HG03442 (cell line): ENCODE measurements around the gene CCDC142.

Experiments
- ATAC-seq: cut with Tn5 transposase; IDR thresholded peaks from one replicate; pipeline ENCODE4 v1.9.1; 2021; ENCODE audit warnings: mild to moderate bottlenecking, moderate library complexity; ENCODE audit not compliant: unreplicated experiment

Gene CCDC142

GRCh38 chr2:74515271-74515980 lies 32.6 kb upstream of the CCDC142 start:
- ATAC-seq = peak; percentile 5

- ATAC-seq = no peak
Observed at GRCh38 chr2:74514368-74515270, 31.8 kb upstream of the CCDC142 start, which contains the start of gene TLX2. Gene TLX2 (plus strand): TSS chr2:74514450. CDS start chr2:74514807, 357 bp downstream.

GRCh38 chr2:74513605-74514367 lies 31.0 kb upstream of the CCDC142 start:
- no peak for ATAC-seq

- no peak for ATAC-seq
Observed at GRCh38 chr2:74512744-74513604, 30.2 kb upstream of the CCDC142 start.

GRCh38 chr2:74511104-74511989 lies 28.5 kb upstream of the CCDC142 start:
- ATAC-seq = no peak

GRCh38 chr2:74510272-74510671 lies 27.5 kb upstream of the CCDC142 start:
- no peak for ATAC-seq

- ATAC-seq = peak; percentile 6
Observed at GRCh38 chr2:74507926-74508520, 25.2 kb upstream of the CCDC142 start.

- ATAC-seq = peak; percentile 87
Observed at GRCh38 chr2:74507145-74507925, 24.5 kb upstream of the CCDC142 start, which contains the start of gene PCGF1. Gene PCGF1 (minus strand): TSS chr2:74507695. CDS start chr2:74507668, 27 bp downstream.

GRCh38 chr2:74505448-74506246 lies 22.8 kb upstream of the CCDC142 start:
- ATAC-seq = no peak

- no peak for ATAC-seq
Observed at GRCh38 chr2:74504591-74504990, 21.8 kb upstream of the CCDC142 start.

- no peak for ATAC-seq
Observed at GRCh38 chr2:74503506-74504475, 21.0 kb upstream of the CCDC142 start.

- ATAC-seq = peak; percentile 36
Observed at GRCh38 chr2:74502720-74503505, 20.1 kb upstream of the CCDC142 start.

GRCh38 chr2:74502147-74502719 lies 19.4 kb upstream of the CCDC142 start:
- no peak for ATAC-seq

GRCh38 chr2:74501335-74502071 lies 18.7 kb upstream of the CCDC142 start:
- no peak for ATAC-seq
